HG03457 (cell line): ENCODE measurements around the gene CLEC16A.
A peak's percentile ranks its signal among the peaks of the same experiment; 100 is the strongest.
"Not testable (repeated sequence)": the region's sequence is repeated elsewhere in the genome, so short reads cannot be mapped to it uniquely, and the experiment has no call there.

Experiments used
- ATAC-seq: cut with Tn5 transposase; IDR thresholded peaks from one replicate; pipeline ENCODE4 v1.9.1; 2021; ENCODE audit warnings: moderate number of reproducible peaks; ENCODE audit not compliant: unreplicated experiment

The CLEC16A gene

DNA sequence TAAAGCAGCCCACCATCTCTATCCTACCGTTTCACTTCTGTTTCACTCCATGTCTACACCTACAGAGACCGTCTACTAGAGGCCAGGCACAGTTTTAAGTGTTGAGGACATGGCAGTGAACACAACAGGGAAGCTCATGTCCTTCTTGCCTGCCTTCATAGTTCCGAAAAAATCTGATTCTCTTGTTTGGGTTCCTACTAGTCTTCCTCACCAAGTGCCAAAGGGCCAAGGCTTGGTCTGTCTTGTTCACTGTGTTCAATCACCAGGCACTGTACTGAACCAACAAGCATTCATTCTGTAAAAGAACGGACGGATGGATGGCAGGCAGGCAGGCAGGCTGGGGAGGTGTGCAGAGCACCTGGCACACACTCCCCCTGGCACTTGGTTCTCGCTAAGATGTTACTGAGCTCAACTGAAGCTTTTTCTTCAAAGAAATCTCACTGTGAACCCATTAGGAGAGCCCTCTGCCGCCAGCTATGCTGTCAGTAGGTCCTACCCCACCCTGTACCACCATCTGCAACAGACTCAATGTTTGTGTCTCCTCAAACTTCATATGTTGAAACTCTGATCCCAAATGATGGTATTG lies 4.6 kb upstream of the CLEC16A start:
- no peak for ATAC-seq

DNA sequence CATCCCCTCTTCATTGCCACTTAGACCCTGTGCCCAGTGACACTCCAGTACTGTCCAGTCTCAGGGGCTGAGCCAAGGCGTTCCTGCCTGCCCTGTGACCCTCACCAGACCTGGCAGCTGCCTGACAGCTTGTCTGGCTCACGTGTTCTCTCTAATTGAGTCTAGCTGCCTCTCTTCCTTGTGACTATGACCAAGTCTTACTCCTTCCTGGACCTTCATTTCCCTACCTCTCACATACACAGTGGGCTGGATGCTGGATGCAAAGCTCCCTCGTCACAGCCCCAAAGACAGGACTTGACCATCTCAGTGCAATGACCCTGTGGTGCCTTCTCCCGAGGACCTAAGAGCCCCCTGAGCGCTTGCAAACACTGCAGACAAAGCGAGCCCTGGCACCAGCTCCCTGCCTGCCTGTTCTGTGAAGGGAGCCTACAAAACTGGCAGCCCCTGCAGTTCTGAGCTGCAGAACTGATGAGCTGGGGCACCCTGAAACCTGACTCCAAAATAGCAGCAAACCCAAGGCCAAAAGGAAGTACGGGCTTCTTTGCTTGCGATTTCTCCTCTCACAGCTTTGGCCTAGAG lies 3.8 kb upstream of the CLEC16A start:
- no peak for ATAC-seq

DNA sequence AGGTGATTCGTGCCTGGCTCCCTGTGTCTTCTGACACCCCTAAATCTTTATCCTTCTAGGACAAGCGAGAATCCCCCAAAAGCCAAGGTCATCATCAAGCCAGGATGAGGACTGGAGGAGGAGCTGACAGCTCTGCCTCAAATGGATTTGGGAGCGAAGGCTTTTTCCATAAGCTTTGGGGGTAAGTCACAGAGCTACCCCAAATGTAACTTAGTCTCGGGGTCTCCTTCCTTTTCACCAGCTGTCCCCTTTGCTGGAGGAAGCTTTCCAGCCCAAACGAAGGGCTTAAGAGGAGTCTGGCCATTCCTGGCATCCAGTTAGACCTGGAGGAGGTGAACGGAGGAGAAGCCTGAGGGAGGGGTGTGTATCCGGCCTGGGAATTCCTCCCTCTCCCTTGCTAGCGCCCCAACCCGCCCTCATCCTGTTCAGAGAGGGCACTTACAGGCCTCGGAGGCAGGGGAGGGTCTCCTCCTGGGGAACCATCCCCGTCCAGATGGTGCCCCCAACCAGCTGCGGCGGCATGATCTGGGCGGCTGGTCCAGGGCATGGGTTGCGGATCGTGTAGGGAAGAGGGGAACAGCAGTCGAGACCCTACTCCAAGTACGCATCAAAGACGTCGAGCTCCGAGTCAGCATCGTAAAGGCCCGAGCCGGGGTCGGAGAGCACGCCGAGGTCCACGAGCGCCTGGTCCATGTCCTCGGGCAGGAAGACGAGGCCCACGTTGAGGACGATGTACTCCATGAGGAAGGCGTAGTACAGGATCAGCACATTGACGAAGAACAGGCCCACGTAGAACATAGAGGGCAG lies 3.0 kb upstream of the CLEC16A start:
- no peak for ATAC-seq

DNA sequence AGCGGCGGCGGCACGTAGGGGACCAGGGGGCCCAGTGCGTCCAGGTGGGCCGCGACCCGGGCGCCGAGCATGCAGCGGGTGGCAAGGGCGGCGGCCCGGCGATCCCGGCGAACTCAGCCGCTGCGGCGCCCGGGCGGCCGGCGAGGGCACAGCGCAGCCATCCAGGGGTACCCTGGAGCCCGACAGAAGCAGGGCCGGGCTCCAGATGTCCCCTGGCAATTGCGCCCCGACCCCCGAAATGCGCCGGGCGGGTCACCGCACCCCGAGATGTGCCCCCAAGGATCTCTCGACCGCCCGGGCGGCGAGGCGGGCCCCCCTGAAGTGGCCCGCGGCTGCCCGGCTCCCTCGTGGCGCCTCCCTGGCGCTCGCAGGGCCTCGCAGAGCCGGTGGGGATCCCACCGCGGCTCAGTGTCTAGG lies 2.4 kb upstream of the CLEC16A start:
- ATAC-seq = not testable (repeated sequence)

DNA sequence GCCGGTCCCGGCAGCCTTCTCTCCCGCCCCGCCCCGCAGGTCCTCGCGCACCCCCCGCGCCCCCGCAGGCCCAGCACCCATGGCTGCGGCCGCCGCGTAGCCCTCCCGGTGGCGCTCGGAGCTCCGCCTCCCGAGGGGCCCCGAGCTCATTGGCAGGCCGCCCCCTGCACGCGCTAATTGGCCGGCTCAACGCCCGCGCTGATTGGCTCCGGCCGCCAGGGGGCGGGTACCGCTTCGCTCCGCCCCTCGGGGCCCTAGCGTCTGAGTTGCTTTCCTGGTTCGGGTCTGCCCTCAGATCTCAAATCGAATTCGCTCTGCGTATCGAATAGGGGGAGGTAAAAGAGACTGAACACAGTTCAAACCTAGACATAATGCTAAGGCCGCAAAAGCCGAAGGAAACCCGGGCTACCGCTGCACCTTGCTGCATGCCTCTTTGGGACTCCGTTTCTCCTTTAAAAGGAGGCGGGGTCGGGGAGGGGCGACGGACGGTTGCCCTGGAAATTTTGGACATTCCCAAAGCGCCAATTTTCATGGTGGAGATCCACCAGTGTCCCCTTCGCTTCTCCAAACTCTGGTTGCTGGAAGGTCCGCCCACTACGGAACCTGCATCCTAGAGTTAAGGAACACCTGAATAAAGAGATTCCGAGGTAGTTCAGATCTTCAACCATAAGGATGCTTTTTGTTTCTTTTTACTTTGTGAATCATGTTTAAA lies 1.9 kb upstream of the CLEC16A start, which contains the start of gene DEXI:
DEXI (minus strand) TSS at position 117 of the 712 bp plus-strand sequence. CDS start 463 bp downstream, outside the sequence.
- peak; percentile 43 for ATAC-seq

DNA sequence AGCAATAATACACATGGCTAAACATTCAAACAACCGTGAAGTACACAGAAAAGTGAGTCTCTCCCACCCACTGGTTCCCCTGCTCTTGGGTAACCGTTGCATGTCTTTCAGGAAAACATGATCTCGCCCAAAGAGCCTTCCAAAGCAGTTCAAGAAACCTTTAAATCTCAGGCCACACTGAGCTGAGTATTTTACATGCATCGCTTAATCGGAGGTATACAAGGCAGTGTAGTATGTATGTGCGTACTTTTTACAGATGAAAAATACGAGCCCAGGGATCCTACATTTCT lies 1.4 kb upstream of the CLEC16A start:
- ATAC-seq = no peak

DNA sequence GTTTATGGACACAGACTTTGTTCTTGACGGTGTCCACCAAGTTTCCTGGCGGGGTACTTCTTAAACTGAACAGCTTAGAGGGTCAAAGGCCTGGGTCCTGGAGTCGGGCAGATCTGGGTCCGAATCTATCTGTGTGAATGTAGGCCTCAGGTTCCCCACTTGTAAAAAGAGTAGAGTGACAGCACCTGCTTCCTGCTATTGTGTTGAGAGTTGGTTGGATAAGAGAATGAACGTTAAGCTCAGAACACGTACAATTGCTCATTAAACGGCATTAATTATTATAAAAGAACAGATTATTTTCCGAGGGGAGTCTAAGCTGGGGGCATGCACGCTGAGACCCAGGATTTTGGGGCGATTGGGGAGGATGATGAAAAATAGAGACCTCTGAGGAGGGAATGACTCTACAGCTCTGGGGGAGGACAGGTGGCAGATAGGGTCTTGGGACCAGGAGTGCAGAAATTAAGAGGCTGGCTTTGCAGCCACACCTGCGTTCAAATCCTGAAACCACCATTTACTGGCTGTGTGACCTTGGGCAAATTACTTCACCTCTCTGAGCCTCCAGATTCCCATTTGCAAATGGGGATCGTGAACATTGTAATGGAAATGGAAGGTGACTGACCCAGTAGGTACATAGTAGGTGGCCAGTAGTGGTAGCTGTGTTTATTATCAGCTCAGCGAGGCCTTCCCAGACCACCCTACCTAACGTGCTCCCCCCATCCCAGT lies 862 bp downstream of the CLEC16A start:
- ATAC-seq = no peak

DNA sequence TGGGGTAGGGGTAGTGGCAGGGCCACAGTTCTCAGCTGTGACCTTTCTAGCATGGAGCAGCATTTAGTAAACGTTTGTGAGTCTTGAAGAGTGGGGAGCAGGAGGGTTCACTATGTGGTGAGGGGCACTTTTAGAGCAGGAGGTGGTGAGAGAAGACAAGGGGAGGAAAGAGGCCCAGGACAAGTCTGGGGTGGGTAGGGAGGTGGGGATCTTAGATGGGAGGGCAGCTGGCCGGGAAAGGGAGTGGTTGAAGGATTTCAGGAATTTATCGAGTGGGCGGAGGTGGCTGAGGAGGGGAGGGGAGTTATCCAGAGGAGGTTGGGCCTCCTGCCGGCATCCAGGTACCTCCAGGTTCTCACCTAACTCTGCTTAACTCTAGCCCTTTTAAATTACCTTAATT lies 1.9 kb downstream of the CLEC16A start:
- ATAC-seq = no peak

DNA sequence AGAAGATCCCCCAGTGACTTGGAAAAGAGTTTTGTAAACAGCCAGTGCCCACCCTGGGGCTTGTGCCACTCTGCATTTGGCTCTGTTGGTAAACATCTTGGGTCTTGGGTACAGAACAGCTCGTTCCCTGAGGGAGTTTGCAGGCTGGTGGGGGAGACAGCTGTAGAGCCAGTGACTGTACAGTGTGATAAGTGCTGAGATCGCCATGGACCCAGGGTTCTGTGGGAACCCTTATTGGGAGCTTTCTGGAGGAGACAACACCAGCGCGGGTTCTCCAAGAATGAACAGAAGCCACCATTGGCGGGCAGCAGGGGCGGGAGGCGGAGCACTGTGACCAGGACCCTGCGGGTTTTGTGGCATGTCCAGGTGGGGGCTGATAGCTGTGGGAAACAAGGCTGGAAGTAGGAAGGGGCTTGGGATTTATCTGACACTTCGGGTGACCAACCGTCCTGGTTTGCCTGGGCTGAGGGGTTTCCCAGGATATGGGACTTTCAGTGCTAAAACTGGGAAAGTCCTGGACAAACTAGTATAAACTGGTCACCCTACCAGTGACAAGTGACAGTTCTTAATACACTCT lies 2.9 kb downstream of the CLEC16A start:
- ATAC-seq = no peak

DNA sequence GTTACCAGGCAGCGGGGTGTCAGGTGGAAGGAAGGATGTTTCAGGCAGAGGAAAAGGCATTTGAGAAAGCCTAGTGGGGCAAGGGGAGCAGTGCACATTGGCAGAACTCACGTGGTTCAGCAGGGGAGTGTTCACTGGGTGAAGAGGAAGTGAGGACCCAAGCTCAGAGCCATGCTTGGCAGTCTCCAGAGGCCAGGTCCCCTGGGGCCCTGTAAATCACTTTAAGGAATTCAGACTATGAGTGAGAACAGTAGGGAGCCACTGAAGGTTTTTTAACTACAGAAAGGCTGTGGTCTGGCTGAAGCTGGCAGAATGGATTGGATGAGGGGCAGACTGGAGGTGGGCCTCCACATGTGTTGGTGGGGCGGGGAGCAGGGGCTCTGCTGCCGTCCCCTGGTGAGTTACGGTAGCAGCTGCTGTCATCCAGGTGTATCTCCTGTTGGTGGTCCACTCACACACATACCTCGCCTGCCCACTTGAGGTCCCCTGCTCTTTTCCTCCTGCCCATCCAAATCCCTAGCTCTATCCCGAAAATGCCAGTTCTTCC lies 5.1 kb downstream of the CLEC16A start:
- peak; percentile 66 for ATAC-seq

DNA sequence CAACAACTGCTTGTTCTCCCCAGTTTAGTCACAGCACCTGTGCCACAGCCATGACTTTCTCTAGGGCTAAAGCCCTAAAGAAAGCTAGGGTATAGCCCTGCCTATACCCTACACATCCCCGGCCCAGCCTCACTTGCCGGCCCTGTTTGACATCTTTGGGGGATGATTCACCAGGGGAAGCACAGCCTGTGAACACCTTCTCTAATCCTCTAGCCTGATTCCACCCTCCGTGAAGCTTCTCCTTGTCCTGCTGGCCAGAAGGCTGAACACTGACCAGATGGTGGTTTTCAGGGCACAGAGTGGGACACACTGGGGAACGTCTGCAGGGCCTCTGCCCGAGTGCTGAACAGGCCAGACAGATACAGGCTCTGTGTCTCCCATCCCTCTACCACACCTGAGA lies 6.0 kb downstream of the CLEC16A start:
- no peak for ATAC-seq

DNA sequence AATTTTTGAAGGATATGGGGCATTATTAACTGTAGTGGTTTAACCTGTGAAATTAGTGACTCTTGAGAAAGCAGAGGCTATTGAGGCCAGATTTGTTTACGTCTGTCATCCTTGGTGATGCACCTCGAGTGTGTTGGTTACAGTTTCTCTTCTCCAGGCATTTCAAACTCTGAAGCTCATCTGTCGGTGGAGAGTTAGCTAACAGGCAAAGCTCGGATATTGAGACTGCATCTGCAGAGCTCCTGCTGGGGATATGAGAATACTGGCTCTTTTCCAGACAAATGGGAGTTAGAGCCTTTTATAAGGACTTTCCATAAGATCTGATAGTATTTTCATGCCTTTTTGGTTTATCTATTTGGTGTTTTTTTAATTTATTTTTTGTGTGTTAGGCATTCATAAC lies 6.7 kb downstream of the CLEC16A start:
- ATAC-seq = no peak

DNA sequence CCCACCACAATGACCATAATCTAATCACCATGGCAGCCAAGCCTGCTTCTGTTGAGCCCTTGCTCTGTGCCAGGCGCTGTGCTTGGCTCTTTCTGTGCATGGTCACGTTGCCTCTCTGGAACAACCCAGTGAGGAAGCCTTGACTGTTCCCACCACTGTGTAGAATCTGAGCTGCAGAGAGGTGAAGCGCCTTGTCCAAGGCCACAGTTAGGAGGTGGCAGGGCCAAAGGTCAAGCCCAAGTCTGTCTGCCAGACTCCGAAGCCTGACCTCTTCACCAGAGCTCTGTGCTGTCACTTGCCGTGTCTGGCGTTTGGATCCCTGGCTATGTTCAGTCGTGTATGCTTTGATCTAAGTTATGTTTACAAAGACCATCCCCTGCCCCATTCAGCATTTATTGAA lies 10.5 kb downstream of the CLEC16A start:
- no peak for ATAC-seq

DNA sequence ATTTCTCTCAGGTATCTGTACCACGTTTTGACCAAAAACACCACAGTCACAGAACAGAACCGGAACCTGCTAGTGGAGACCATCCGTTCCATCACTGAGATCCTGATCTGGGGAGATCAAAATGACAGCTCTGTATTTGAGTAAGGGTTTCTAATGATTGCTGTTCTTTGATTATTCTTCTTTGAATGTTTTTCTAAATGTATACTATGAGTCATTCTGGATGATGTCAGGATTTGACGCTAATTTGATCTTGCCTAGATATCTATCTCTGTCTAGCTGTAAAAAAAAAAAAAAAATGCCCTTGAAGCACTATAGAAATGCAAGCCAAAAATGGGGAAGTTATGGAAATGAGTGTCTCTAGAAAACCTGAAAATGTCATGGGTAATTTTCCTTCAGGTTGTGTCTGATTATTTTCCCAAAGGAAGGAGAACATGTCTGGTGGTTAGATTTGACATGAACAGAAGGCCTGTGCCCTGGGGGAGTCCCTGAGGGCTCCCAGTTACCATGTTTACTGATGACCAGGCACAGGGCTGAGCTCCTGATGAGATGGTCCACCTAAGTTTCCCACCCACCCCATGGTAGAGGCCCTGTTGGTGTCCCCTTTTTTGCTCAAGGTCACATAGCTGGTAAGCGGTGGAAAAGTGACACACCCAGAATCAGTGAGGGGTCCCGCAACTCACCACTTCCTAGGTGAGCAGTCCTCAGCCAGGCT lies 13.6 kb downstream of the CLEC16A start:
- no peak for ATAC-seq

DNA sequence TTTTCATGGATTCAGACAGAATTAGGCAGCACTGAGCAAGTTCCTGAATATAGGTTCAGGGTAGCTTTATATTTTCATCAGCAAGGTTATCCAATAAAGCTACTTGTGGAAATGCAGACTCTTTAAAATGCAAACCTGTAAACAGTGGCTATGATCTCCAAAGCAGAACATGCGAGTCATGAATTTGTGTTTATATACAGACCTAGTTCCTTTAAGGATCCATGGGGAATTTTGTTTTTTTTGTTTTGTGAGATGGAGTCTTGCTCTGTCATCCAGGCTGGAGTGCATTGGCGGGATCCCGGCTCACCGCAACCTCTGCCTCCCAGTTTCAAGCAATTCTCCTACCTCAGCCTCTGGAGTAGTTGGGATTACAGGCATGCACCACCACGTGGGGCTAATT lies 14.8 kb downstream of the CLEC16A start:
- no peak for ATAC-seq

DNA sequence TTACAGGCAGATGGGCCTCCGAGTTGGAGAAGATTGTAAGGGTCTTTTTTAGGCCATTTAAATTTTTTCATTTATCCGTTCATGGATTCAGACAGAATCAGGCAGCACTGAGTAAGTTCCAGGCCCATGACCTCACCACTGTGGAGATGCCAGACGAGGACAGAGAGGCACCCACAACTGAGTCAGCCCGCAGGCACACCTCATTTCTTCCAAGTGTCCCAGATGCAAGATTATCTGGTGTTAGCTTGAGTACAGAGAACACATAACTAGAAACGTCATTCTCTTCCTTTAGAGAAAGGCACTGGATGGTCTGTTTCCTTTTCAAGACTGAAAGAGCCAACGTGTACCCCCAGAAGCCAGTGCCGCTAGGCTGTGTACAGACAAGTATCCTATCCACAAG lies 16.9 kb downstream of the CLEC16A start:
- no peak for ATAC-seq

DNA sequence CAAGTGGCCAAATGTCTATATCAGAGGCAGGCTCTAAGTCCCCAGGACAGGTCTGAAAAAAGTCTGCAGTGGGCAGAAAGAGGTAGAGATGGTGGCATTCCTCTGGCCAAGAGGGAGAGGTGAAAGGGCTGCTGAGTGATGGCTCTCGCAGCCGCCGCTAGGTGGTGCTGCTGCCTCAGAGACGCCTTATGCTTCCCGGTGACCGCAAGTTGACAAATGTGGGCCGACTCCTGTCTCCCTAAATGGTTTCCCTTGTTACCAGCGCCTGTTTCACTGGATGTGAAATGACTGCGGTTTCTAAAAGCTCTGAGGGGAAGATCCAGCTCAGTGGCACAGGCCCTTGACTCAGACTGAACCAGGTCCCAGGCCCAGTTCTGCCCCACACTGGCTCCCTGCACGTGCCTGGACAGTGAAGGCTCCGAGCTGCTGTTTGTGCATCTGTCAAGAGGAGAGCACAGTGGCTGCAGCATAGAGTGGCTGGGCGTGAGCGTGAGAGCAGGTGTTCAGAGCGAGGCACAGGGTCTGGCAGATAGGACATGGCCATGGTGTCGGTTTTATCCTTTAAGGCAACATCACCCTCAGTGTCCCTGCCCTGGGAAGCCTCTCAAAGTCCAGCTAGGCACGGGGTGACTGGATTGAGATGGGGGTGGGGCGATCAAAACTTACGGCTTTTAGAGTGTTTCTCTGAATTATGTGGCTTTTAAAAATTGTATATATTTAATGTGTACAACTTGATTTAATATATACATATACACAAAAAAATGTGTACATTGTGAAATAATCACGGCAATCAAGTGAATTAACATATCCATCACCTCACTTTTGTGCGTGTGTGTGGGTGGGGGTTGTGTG lies 19.9 kb downstream of the CLEC16A start:
- no peak for ATAC-seq

DNA sequence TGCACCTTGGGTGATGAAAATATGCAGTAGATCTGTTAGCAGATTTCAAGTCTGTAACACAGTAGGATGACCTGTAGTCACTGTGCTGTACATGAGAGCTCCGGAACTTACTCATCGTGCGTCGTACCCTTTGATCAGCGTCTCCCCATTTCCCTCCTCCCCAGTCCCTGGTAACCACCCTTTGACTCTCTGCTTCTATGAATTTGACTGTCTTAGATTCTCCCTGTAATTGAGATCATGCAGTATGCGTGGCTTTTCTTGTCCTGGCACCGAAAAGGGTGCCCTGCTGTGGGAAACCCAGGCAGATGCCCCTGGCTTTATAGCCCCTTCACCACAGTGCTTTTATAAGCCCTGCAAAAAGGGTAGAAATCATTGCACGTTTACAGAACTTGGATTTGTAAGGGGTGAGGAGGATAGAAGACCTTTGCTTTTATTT lies 20.5 kb downstream of the CLEC16A start:
- ATAC-seq = no peak
